Measurements from ENCODE around the gene HSPA12B.

The HSPA12B gene, protein sequence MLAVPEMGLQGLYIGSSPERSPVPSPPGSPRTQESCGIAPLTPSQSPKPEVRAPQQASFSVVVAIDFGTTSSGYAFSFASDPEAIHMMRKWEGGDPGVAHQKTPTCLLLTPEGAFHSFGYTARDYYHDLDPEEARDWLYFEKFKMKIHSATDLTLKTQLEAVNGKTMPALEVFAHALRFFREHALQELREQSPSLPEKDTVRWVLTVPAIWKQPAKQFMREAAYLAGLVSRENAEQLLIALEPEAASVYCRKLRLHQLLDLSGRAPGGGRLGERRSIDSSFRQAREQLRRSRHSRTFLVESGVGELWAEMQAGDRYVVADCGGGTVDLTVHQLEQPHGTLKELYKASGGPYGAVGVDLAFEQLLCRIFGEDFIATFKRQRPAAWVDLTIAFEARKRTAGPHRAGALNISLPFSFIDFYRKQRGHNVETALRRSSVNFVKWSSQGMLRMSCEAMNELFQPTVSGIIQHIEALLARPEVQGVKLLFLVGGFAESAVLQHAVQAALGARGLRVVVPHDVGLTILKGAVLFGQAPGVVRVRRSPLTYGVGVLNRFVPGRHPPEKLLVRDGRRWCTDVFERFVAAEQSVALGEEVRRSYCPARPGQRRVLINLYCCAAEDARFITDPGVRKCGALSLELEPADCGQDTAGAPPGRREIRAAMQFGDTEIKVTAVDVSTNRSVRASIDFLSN

DNA sequence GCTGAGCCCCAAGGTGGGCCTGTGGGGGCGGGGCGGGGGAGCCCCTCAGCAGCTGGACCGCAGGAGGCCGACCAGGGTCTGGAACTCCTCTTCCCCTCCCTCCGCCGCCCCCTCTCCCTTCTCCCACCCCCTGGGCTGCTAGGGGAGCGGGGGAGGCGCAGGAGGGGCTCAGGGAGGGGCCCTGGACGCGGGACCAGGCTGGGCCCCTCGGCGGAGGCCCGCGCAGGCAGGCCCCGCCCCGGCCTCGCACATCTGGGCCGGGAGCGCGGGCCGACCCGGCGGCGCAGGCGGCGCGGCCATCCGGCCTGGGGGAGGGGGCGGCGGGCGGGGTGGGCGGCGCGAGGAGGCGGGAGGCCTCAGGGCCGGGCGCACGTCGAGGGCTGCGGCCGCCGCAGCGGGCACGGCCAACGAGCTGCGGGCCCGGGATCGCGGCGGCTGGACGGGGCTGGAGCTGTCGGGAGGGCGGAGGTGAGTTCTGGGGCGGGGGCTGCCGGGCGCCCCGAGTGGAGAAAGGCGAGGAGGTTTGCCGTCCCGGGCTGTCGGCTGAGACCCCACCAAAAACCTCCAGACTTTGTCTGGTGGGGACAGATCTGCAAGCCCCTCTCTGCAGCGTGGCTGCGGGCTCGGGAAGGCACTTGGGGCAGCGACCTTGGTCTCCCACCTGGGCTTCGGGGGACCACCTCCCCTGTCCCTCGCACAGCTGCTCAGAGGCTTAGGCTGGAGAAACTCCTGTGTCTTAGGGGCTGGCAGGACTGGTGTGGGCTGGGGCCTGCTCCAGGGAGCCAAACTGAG, at the start of gene HSPA12B:
Gene HSPA12B (plus strand): TSS at position 359 of the 792 bp plus-strand sequence. CDS start 5,990 bp downstream, outside the sequence.
- DNase-seq: no peak

DNA sequence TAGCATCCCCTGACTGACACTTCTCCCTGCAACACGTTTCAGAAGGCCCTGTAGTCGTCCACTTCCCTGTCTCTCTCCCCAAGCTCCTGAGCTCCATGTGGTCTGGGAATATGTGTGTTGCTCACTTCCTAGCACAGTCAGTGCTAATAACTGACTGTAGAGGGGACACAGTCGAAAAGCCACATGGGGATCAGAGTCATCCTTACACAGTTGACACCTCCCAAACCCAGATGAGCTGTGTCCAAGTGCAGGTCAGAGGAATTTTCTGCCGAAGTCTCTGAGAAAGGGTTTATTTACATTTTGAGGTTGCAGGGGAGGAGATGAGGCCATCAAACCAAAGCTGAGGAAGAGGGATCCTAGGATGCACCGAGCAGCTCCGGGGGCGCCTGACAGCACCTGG, 47.1 kb upstream of the HSPA12B start:
- DNase-seq: no peak

DNA sequence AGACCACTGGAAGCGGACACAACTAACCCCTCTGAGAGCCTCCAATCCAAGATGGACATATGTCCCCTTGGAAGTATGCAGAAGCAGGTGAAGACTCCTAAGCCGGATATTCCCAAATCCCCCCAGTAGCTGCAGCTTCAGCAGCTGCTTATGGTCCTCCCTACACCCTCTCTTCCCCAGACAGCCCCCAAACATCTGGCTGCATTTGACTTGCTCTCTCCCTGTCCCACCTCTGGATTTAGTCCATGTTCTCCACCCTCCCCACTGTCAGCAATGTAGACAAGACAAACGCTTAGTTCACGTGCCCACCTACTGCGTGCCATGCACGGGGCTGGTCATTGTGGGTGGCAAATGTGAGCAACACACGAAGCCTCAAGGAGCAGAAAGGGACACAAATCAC, 46.1 kb upstream of the HSPA12B start:
- no peak for DNase-seq

DNA sequence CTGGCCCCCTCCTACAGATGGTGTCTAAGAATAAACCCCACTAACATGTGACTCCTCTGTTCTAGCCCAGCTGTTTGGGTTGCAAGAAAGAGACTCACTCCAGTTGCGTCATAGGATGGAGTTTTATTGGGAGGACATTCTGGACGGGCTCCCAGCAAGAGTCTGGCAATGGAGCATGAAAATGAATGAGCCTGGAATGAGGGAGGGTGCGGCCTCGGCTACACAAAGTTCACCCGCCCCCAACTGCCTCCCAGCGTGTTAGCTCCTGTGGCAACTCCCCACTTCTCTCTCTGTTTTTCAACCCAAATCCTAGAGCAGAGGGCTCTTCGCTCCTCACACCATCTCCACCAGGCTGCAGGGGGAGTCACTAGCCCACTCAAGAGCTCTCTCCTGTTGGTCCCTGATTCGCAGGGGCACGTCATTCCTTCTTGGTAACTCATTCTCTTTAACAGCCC, 45.6 kb upstream of the HSPA12B start:
- DNase-seq: peak in 10 of 14 donors; percentile 8 to 70 (median 31)

DNA sequence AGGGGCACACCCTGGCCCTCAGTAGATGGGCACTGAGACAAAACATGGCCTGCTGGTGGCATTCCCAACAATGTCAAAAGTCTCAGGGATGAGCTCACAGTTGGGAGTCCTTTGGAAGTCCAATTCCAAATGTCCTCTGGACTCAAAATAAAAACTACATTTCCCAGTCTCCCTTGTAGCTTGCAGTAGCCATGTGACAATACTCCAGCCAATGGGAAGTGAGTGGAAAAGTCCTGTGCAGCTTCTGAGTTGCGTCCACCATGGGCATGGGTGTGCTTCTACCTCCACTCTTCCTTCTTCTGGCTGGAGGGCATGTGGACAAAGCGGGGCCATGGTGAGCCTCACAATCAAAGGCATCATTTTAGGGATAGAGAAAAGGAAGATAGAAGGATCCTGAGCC, 44.8 kb upstream of the HSPA12B start:
- DNase-seq: no peak

DNA sequence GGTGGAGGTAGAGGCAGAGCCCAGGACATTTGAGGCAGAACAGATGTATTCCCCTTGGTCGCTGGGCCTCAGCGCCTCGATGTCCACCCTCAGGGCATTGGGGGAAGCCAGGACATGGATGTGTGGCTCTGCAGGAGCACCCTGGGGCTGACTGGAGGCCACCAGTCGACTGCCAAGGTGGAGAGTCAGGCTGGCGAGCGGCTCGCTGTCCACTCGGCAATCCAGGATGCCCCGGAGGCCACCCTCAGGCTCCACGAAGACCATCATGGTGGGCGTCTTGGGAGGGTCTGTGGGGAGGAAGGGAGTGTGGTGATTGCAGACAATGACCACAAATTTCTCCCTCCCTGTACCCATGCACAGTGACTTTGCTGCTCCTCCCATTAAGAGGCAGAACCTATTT, 42.5 kb upstream of the HSPA12B start:
- DNase-seq: no peak

DNA sequence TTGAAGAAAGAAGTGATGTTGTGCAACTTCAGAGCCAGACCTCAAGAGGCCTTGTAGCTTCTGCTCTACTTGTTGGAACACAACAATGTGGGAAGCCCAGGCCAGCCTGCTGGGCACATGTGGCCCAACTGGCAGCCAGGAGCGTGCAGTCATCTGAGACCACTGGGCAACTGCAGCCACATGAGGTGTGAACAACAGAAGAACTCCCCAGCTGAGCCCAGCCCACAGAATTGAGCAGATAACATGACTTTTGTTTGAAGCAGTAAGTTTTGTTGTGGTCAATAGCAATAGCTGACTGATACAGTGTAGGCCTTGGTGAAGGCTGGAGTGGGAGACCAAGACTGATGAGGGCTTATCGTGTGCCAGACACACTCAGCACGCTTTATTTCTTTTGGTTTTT, 42.1 kb upstream of the HSPA12B start:
- no peak for DNase-seq

DNA sequence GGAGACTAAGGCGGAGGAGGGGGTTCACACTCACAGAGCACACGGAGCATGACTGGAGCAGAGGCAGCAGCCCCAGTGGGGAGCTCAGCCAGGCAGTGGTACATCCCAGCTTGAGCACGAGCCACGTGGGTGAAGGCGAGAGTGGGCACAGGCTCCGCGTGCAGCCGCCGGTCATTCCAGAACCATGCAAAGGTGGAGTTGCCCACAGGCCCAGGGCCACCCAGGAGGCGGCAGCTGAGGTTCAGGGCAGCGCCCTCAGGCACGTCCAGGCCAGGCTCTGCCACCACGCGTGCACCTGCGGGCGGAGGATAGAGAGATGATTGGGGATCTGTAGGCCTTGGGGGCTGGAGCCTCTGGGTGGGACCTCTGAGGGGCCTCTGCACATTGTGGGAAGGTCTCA, 41.2 kb upstream of the HSPA12B start:
- DNase-seq: no peak

DNA sequence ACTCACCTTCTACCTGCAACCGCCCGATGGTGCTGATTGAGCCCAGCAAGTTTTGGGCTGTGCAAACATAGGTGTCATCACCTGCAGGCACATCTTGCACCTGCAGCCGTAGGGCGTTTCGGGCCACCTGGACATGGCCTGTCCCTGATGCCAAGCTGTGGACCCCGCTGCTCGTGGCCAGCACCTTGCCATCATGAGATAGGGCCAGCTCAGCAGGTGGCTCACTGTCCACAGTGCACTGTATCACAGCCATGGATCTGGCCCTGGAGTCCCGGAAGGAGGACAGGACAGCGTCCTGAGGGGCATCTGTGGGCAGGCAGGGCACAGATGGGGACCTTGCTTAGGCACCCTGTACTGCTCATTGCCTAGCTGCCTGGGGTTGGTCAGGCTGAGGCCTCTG, 40.6 kb upstream of the HSPA12B start:
- no peak for DNase-seq

DNA sequence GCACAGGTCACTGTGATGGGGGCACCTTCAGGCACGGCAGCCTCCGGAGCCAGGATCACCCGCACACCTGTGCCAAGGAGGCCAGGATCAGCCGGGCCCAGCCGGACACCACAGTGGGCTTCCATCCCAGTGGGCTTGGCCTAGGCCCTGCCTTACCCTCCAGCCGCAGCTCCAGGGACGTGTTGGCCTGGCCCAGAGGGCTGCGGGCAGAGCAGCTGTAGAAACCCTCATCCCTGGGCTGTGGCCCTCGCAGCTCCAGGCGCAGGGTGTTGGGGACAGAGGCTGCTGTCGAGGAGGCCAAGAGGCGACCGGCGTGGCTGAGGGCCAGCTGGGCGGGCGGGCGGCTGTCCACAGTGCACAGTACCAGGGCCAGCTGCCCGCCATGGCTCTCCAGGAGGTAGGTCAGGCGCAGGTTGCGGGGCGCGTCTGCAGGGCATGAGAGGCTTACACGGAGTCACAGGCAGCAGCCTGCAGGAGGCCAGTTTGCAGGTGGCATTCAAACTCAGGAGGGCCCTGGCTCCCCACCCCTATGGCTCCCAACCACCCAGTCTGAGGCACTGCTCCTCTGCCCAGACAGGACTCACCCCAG, 39.7 kb upstream of the HSPA12B start:
- no peak for DNase-seq

DNA sequence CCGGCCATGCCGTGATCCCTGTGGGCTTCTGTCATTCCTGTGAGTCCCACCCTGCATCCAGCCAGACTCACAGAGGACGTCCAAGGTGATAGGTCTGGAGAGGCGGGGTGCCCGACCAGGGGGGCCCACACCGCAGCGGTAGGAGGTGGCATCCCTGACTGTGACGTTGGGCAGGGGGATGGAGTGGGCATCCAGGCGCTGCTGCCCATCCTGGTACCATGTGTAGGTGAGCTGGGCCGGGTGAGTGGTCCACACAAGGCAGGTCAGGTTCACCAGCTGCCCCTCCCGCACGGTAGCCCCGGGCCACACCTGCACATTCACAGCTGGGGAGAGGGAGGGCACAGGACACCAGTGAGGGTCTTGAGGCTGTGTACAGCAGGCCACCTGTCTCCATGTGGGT, 39.1 kb upstream of the HSPA12B start:
- DNase-seq: no peak

DNA sequence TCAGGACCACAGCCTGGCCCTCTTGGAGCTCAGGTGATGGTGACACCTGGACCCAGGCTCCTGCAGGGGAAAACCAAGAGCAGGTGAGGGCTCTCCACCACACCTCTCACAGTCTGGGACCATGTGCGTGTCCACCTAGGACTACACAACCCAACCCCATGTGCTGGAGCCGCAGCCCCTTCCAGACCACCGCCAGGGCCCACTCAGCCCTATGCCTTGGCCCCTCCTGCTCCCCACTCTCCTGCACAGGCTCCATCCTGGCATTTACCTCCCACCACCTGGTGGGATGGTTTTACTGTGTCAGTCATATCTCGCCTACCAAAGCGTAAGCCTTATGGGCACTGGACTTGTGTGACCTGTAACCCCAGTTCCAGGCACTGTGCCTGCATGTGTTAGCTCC, 37.6 kb upstream of the HSPA12B start:
- no peak for DNase-seq

DNA sequence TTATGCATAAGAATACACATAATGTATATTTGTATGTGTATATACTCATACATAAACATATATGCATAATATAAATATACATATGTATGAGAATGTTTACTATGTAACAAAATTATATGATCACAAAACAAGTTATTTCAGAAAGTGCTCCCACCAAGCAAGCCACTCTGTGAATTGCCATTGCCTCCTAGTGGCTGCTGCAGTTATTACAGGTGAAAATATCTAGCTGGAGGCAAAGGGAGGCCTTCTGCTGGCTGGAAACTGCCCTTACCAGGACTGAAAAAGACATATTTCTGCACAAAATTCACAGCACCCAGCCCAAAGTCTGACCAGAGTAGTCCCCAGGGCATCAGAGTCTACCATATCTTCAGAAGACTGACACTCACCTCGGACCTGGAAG, 36.3 kb upstream of the HSPA12B start:
- DNase-seq: no peak

DNA sequence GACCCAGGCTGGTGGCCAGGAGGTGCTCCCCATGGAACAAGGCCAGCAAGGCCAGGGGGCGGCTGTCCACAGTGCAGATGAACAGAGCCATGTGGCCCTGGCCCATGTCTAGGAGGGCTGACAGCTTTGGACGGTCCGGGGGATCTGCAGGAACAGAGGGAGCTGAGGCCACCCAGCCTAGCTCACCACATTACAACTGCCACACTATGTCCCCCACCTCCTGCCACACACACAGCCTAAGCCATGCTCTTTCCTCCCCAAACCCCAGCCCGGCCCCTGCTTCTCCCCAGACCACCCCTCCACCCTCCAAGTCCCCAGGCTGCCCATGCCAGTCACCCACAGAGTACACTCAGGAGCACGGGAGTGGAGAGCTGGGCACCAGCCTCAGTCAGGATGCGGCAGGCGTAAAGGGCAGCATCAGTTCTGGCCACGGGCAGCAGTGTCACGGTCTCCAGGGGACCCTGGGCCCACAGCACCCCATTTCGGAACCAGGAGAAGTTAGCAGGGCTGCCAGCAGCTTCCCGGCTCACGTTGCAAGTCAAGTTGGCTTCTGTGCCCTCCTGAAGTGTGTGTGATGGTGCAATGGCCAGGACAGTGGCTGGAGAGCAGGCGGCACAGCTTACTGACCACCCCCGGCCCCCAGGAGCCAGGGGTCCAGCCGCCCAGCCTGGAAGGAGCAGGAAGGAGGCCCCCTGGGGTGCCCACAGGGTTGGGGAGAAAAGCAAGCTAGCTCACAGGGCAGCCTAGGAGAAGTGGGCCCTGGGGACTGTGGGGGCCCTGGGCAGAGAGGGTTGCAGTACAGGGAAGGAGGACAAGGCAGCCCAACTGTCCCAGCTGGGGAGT, 35.5 kb upstream of the HSPA12B start:
- no peak for DNase-seq

DNA sequence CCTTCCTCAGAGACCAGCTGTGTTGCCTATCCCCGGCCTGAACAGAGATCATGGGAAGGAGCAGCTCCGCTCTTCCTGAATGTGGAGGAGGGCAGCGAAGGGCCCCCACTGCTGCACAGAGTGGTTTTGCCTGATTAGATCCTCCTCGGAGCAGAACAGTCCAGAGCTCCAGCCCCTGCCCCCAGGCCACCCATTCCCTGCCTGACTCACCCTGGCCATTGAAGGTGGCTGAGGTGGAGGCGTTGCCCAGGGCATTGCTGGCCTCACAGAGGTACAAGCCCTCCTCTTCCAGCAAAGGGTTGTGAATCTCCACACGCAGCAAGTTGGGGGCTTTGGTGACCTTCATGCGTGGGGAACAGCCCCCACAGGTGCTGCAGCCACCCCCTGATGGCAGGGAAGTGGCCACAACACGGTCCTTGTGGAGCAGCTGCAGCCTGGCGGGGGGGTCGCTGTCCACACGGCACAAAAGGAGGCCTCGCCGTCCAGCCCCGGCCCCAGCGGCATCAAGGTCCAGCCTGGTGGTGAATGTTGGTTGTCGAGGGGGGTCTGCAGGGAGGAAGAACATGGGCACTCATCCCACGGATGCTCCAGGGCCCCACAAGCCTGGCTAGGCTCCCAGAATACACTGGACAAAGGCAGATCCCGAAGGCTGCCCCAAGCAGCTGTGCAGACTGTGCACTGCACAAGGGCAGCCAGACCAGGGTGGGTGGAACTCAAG, 34.7 kb upstream of the HSPA12B start:
- DNase-seq: no peak

DNA sequence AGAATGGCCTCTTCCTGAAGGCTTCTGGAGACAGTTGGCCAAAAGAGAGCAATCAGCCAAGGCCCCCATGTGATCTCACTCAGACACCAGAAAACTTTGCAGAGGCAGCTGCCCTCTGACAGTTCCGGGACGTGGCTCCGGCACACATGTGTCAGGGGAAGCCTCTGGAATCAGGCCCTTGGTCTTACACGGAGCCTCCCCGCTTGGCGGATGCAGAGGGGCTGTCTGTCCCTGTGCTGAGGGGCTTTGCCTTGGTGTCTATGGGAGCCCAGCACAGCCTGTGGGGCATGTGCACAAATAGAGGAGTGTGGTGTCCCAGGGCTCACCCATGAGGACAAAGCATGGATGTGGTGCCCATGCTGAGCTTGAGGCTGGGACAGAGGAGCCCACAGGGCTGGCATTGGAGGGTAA, 33.9 kb upstream of the HSPA12B start:
- DNase-seq: no peak

DNA sequence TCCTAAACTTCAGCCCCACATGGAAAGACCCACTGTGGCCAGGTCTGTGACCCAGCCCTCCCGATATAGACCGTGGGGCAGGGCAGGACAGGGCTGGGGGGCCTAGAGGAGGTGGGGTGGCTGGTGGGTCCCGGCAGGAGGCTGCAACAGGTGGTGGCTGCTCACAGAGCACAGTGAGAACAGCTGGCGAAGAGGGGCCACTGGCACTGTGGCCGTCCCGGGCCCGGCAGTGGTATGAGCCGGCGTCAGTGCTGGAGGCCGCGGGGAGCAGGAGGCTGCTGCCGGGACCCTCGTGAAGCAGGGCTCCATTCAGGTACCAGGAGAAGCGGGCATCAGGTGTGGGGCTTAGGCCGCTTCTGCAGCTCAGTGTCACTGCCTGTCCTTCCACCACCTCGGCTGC, 33.4 kb upstream of the HSPA12B start:
- no peak for DNase-seq

DNA sequence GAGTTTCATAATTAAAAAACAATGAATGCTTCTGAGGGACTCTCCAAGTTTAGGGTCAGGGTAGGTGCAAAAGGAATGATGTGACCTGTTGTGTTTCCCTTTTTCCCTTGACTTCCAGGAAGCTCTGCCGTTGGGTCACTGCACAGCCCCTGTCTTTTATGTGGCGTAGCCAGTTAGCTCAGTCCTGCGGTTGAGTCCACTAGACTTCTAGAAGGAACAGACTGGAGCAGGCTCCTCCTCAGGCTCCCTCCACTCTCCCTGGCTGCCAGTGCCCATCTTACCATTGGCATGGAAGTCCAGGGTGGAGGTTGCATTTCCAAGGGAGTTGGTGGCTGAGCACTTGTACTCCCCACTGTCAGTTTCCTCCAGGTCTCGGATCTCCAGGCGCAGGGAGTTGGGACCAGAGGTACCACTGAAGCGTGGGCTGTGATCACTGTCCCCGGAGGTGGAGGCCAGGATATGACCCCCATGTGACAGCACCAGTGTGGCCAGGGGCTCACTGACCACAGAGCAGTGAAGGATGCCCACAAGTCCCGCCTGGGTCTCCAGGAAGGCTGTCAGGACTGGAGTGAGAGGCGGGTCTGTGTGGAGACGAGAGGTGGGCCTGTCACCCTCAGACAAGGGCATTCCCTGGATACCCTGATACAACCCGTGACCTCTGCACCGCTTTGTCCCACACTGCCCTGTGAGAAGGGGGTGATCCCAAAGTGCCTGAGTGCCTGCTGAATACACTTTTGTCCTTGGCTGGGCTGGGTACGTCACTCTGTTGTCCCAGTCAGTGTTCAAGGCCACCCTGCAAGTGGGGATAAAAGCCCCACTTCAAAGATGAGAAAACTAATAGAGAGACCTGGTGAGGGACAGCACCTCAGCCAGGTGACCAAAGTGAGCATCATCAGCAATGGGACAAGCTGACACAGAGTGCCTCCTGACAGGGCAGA, 31.2 kb upstream of the HSPA12B start:
- no peak for DNase-seq

DNA sequence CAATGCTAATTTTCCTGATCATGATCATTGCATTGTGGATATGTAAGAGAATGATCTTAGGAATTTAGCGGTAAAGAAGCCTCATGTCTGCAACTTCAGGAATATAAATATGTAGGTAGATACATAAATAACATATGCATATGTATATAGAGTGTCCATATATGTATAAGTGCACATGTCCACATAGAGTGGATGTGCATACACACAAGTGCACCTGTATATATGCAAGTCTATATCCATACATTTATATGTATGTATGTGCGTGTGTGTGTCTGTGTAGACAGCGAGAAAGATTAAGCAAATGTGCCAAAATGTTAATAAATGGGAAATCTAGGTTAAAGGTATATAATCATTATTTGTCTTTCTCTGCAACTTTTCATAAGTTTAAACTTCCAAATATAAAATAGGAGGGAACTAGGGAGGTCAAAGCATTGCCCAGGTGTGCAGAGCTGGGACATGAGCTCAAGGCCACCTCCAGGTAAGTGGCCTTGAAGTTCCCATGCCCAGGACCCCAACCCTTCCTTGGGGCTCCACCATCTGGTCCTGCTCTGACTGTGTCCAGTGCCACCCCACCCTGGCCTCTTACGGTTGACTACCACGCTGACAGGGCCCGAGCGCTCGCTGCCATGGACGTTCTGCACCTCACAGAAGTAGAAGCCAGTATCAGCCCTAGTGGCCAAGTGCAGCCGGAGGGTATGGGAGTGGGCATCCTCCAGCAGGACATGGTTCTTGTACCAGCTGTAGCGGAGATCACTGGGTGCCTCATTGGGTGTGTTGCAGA, 29.7 kb upstream of the HSPA12B start:
- no peak for DNase-seq

Measured in C1 segment of cervical spinal cord (tissue), 14 donors.